SW 1271 (cell line): ENCODE measurements around the gene RWDD4.

Experiments used
- DNase-seq, 2 experiments: peaks; one replicate each; lab custom pipeline; 2025; lab: John Stamatoyannopoulos, UW

The RWDD4 gene

GRCh38 chr4:183600189-183600685, 58.7 kb downstream of the RWDD4 start:
- DNase-seq, result no peak

- no peak for DNase-seq
Observed at GRCh38 chr4:183599690-183600089, 59.3 kb downstream of the RWDD4 start.

DNA sequence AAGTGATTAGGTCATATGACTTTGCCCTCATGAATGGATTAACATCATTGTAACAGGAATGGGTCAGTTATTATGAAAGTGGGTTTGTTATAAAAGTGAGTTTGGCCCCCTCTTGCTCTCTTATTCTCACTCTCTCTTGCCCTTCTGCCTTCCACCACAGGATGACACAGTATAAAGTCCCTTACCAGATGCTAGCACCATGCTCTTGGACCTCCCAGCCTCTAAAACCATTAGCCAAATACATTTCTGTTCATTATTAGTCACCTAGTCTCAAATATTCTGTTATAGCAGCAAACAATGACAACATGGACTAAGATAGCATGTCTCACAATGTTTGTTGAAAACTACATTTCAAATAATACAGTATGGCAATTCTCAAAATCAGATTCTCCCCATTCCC, 59.7 kb downstream of the RWDD4 start:
- no peak for DNase-seq

DNA sequence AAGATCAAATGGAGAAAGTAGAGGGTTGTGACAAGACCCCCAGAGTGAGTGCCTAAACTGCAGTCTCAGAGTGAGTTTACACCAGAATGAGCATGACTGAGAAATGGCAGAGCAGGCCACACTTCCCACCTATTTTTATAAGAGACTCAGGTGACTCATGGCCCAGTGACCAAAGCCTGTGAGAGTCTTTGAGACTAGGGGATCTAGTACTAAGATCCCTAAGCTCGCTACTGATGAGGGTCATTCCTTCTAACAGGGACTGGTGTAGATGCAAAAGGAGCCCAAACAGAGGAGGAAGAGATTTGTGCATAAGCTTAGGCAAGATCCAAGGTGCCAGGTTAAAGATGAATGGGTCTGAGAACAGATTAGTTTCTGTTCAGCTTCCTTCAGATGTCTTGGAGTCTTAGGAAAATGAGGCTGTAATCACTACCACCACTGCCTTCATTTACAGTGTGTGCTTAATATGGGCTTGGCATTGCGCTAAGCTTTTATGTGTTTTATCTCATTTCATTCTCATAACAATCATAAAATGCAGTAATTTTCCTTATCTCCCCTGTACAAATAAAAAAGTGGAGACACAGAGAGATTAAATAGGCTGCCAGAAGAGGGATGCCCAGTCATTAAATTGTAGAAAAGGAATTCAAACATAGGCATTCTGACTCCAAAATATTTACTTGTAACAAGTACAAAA, 62.8 kb downstream of the RWDD4 start:
- DNase-seq, result no peak

DNA sequence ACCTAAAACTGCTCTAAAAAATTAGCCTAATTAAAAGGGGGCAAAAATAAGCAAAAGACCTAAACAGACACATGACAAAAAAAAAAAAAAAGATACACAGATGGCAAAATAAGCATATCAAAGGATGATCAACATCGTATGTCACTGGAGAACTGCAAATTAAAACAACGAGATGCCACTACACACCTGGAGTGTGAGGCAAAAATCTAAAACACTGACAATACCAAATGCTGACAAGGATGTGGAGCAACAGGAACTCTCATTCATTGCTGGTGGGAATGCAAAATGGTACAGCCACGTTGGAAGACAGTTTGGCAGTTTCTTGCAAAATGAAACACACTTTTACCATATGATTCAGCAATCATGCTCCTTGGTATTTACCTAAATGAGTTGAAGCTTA, 64.2 kb downstream of the RWDD4 start:
- no peak for DNase-seq

- DNase-seq, result no peak
Observed at GRCh38 chr4:183591301-183591700, 67.7 kb downstream of the RWDD4 start.
